ENCODE data around the gene LGALS7B.
"Not testable (repeated sequence)": the region's sequence is repeated elsewhere in the genome, so short reads cannot be mapped to it uniquely, and the experiment has no call there.

The LGALS7B gene

GRCh38 chr19:38797781-38798180 is 8.8 kb downstream of the LGALS7B start:
- not testable (repeated sequence) for DNase-seq (ENCODE audit: low read depth)

- no peak for DNase-seq (ENCODE audit: low read depth)
These were observed 10.1 kb downstream of the LGALS7B start for GRCh38 chr19:38799104-38799503.

GRCh38 chr19:38800577-38801347 is 11.8 kb downstream of the LGALS7B start:
- no peak for DNase-seq (ENCODE audit: low read depth)

- DNase-seq (ENCODE audit: low read depth) = no peak
These were observed 12.5 kb downstream of the LGALS7B start for GRCh38 chr19:38801359-38802095.

GRCh38 chr19:38803543-38803942 is 14.5 kb downstream of the LGALS7B start:
- no peak for DNase-seq (ENCODE audit: low read depth)

GRCh38 chr19:38805180-38805579 is 16.2 kb downstream of the LGALS7B start:
- no peak for DNase-seq (ENCODE audit: low read depth)

- DNase-seq (ENCODE audit: low read depth) = no peak
These were observed 17.4 kb downstream of the LGALS7B start for GRCh38 chr19:38806371-38806770.

GRCh38 chr19:38807374-38808098 is 18.5 kb downstream of the LGALS7B start:
- DNase-seq (ENCODE audit: low read depth) = not testable (repeated sequence)

- DNase-seq (ENCODE audit: low read depth) = no peak
These were observed 19.7 kb downstream of the LGALS7B start for GRCh38 chr19:38808741-38809140.

GRCh38 chr19:38809592-38810252 is 20.7 kb downstream of the LGALS7B start:
- no peak for DNase-seq (ENCODE audit: low read depth)

GRCh38 chr19:38812009-38812840 is 23.2 kb downstream of the LGALS7B start:
- DNase-seq (ENCODE audit: low read depth) = no peak

GRCh38 chr19:38812841-38813320 is 23.9 kb downstream of the LGALS7B start, which contains the start of gene LGALS4:
Gene LGALS4, minus strand, starts transcription at chr19:38812945. Its CDS starts 59 bp downstream, at chr19:38812886.
- no peak for DNase-seq (ENCODE audit: low read depth)

GRCh38 chr19:38813323-38813722 is 24.3 kb downstream of the LGALS7B start:
- no peak for DNase-seq (ENCODE audit: low read depth)

- not testable (repeated sequence) for DNase-seq (ENCODE audit: low read depth)
These were observed 24.9 kb downstream of the LGALS7B start for GRCh38 chr19:38813932-38814331.

- DNase-seq (ENCODE audit: low read depth) = no peak
These were observed 26.3 kb downstream of the LGALS7B start for GRCh38 chr19:38815059-38816001.

GRCh38 chr19:38816131-38816750 is 27.2 kb downstream of the LGALS7B start:
- no peak for DNase-seq (ENCODE audit: low read depth)

- DNase-seq (ENCODE audit: low read depth) = no peak
These were observed 28.1 kb downstream of the LGALS7B start for GRCh38 chr19:38817081-38817480.

GRCh38 chr19:38819231-38819920 is 30.4 kb downstream of the LGALS7B start:
- no peak for DNase-seq (ENCODE audit: low read depth)
